T1000 (cell line): ENCODE results near the gene TMEM50B.
"Not testable (repeated sequence)": the region's sequence is repeated elsewhere in the genome, so short reads cannot be mapped to it uniquely, and the experiment has no call there.

Experiments used
- DNase-seq: peaks from one replicate; lab custom pipeline; 2025; ENCODE audit warnings: mixed read lengths; lab: John Stamatoyannopoulos, UW

Gene TMEM50B

DNA sequence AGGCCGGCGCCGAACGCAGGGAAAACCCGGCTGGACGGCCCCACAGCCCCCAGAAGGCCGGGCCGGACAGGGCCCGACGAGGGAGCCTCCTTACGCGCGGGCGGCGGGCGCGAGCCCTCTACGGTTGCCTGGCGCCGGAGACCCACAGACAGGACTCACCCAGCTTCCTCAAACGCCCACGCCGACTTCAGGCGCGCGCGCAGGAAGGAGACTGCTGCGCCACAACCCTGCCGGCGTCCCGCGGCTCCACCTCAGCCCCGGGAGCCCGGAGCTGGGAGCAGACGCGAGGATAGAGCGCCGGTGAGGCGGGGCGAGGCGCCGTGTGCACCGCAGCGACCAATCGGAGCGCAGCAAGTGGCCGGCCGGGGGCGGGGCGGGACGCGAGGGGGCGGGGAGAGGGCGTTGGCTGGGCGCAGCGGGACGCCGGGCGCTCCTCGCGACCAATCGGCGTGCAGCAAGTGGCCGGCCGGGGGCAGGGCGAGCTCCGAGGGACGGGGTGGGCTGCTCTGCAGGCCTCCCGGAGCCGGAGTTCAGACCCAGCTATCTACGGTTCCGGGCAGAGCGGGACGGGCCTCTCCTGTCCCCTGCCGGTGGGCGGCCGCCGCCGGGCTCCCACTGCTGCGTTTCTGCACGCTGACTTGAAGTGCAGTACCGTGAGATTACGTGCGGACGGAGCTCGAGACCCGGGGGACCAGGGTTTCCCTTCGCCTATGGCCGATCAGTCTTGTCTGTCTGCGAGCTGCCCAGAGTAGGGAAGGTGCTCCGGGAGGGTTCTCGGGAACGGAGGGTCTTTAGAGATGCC, at the start of gene TMEM50B:
Gene TMEM50B (minus strand): TSS at position 296 of the 802 bp plus-strand sequence. CDS start 11,089 bp downstream, outside the sequence.
- DNase-seq = peak; percentile 96

GRCh38 chr21:33522953-33523349, 43.2 kb upstream of the TMEM50B start:
- no peak for DNase-seq

DNA sequence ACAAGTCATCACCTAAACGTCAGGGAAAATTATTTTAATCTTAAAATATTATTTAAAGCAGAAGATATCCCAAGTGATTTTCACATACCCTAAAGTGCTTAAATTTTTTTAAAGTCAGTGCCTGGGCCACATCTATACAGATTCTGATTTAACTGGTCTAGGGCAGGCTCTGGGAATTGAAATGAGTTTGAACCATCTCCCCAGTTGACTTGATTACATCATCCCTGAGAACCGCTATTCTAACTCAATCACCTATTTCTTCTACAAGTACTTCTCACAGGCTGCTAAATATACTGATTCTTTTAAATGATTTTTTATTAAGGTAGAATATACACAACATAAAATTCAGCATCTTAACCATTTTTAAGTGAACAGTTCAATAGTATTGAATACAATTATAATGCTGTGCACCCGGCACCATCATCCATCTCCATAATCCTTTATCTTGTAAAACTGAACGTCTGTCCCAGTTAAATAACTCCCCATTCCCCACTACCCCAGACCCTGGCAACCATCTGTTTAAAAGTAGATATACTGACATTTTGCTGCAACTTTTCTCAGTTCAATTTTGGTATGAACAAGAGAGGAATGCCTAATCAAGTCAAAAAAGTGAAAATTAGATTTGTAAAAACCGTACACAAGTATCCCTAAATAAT, 42.7 kb upstream of the TMEM50B start:
- no peak for DNase-seq

GRCh38 chr21:33518899-33519298, 39.1 kb upstream of the TMEM50B start:
- DNase-seq = no peak

- no peak for DNase-seq
These were observed 34.5 kb upstream of the TMEM50B start for GRCh38 chr21:33514229-33514628.

DNA sequence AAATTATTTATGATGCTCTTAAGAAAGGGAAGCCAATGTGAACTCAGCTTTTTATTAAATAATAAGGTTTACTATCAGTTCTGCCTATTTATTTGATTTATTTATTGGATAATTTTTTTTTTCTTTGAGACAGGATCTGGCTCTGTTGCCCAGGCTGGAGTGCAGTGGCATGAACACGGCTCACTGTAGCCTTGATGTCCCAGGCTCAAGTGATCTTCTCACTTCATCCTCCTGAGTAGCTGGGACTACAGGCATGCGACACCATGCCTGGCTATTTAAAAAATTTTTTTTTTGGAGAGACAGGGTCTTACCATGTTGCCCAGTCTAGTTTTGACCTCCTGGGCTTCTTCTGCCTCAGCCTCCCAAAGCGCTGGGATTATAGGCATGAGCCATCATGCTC, 32.7 kb upstream of the TMEM50B start:
- DNase-seq = no peak

DNA sequence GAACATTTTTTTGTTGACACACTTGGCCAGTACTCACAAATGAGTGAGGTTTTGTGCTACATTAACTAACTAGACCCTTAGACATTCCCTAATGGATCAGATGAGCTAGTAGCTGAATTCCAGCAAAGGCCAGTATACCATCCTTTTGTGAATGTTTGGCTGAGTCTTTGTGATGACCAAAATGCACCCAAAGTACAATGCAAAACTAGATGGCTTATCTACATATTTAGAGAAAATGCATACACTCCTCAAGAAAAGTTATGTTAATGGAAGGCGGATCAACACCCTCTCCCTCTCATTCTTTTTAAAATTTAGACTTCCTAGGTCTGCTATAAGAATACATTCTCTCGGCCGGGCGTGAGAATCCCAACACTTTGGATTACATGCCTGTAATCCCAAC, 31.9 kb upstream of the TMEM50B start:
- no peak for DNase-seq

DNA sequence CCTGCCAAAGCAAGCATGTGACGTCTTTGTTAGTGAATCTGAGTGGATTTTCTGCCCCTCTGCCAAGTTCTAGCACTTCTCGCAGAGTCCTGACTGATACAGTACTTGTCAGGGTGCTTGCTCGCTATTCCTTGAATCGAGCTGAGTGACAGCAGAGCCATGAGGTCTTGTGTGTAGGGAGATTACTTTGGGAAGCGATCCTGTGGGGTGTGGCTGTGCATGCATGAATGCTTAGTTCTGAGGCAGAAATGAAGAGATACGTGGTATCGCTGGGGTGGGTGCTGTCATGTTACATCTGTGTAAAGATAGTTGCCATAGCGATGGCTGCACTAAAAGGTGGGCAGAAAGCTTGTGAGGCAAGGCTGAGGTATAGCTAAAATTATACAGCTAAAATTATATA, 31.1 kb upstream of the TMEM50B start:
- no peak for DNase-seq

DNA sequence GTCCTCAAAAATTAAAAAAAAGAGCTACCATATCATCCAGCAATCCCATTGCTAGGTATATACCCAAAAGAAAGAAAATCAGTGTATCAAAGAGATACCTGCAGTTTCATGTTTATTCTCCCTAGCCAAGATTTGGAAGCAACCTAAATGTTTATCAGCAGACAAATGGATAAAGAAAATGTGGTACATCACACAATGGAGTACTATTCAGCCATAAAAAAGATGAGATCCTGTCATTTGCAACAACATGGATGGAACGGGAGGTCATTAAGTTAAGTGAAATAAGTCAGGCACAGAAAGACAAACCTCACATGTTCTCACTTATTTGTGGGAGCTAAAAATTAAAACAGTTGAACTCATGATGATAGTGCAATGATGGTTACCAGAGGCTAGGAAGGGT, 27.2 kb upstream of the TMEM50B start:
- DNase-seq = not testable (repeated sequence)

DNA sequence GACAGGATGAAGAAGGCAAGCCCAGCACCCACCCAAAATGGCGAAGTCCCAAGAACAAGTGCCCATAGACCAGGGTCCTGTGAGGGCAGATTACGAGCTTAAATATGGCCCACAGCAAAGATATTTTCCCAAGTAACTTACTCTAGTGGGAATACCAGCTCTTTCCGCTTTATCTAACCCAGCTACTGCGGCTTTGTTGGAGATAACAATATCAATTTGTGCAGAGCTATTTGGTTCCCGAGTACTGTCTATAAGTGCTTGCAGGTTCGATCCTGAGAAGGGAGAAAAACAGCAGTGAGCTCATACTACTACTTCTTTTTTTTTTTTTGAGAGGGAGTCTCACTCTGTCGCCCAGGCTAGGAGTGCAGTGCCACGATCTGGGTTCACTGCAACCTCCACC, 26.1 kb upstream of the TMEM50B start:
- DNase-seq = no peak

GRCh38 chr21:33496345-33496744, 16.6 kb upstream of the TMEM50B start:
- no peak for DNase-seq

GRCh38 chr21:33495743-33496142, 16.0 kb upstream of the TMEM50B start:
- no peak for DNase-seq

DNA sequence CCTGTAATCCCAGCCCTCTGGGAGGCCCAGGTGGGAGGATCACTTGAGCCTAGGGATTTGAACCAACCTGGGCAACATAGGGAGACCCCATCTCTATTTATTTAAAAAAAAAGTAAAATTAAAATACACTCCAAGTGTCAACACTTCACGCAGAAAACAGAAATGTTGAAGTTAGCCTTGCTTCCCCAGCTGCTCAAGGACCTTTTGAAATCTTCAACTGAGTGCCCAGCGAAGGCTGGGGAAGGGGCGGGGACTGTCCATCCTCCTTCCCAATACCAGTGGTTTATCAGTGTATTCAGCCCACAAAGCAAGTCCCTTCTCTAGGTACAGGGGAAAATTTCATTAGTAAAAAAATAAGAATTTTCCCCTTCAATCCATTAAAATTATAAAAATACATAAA, 14.0 kb upstream of the TMEM50B start:
- DNase-seq = no peak

GRCh38 chr21:33492571-33492970, 12.8 kb upstream of the TMEM50B start:
- no peak for DNase-seq

DNA sequence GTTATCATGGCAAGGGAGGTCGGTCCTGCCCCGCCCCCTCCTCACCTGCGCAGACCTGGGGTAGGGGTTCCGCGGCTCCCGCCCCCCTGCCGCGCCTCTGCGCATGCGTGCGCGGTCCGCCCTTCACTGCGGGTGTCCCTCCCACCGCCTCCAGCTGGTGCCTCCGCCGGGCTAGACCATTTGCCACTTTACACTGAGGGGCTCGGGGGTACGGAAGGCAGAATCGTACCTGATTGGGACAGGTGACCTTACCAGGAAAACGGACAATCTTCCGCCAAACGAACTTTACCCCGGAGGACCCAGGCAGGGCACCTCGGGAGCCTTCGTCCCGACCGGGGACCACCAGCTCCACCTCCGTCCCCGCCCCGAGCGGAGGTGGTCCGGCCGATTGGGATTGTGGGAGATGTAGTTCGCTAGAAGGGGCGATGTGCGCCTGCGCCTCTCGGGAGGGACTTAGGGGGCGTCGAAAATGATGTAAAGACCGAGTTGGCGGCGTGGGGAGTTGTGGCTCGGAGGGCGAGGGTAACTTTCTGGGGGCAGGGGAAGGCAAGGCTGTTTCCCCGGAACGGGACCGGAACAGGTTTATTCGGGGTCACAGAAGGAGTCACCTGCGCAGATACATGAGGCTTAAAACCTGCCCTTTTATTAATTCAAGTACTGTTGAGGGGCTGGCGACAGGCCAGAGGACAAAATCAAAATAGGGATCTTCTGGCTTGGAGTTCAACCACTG, 11.8 kb upstream of the TMEM50B start, which contains the start of gene DNAJC28:
Gene DNAJC28 (minus strand): TSS at position 344 of the 730 bp plus-strand sequence. CDS start 2,323 bp downstream, outside the sequence.
- DNase-seq = peak; percentile 94

DNA sequence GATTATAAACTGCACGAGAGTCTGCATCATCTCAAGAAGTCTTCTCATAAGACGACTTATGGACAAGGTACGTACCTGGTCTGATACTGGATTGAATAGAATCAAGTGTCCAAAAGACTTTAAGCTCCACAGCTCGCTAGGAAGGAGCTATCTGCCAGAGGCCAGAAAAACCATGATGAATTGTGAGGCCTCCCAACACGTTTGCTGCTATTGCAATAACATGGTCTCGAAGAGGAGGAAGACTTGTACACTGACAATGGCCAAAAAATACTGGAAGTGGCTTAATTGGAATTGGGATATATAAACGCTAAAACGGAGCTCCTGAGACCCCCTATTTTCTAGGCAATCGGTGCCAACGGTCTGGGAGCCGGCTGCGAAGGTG, 11.2 kb upstream of the TMEM50B start:
- DNase-seq = no peak

DNA sequence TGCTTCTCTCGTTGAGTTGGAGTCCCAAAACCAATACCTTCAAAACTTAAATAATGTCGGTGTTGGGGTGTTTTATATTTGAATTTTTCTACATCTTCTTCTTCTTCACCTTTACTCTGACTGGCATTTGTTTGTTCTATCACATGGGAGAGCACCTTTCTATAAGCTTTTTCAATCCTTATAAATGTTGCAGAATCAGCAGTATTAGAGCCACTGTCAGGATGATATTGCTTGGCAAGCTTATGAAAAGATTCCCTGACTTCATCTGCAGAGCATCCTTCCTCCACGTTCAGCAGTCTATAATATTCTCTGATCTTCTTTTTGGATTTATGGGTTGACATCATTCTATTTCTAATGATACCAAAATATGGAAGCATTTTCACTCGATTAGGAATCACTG, 9.2 kb upstream of the TMEM50B start:
- DNase-seq = no peak

DNA sequence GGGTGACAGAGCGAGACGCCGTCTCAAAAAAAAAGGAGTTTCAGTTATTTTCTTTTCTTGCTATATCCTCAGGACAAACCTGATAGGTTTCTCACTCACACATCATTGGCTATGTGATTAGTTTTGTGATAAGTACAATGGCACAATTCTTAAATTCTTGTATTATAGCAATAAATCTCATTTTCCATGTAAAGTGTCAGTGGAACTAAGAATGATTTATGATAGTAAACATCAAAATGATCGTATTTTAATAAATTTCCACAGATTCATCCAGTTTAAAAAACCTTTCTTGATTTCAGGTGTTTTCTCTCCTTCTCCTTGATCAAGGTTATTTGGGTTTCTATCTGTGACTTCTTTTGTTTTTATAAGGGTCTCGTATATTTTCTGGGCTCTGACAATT, 8.2 kb upstream of the TMEM50B start:
- no peak for DNase-seq

- no peak for DNase-seq
These were observed 1.7 kb upstream of the TMEM50B start for GRCh38 chr21:33481314-33481943.

- no peak for DNase-seq
These were observed 818 bp upstream of the TMEM50B start for GRCh38 chr21:33480481-33481103.

- DNase-seq = peak; percentile 48
These were observed 667 bp downstream of the TMEM50B start for GRCh38 chr21:33478935-33479678.
